K562 (cell line): ENCODE data around the gene CCL22. TPM values are rescaled to one million over a fixed set of nuclear protein-coding genes. Genes with fewer than 3 reads are reported as not detected.
"Not testable (repeated sequence)": the region's sequence is repeated elsewhere in the genome, so short reads cannot be mapped to it uniquely, and the experiment has no call there.

Experiments
- ATAC-seq: fragments of 200-7000 bp; cut with Tn5 transposase; 3 replicates; pipeline ENCODE4 v1.9.1; 2020; ENCODE audit warnings: moderate library complexity
- BruUV-seq: library from RNA; stranded (reverse); fragments of 400-500 nt; replicated peaks from 2 replicates; lab custom pipeline; 2021; lab: Mats Ljungman, UMichigan
- CTCF ChIA-PET: fragments of 300-600 bp; formaldehyde crosslinking; extraction: SDS; loops from one replicate; lab custom pipeline; 2021; ENCODE audit warnings: low intra/inter-chr PET ratio; lab: Yijun Ruan, JAX
- POLR2A ChIA-PET: fragments of 300-600, 350-650 bp; sonication (Branson Sonifier 250); formaldehyde crosslinking; extraction: SDS; loops from one replicate; lab custom pipeline; 2021; ENCODE audit warnings: antibody characterized with exemption, inconsistent platforms; lab: Yijun Ruan, JAX
- DNase-seq, 4 experiments: peaks; one replicate each; pipeline versions ENCODE4 v3.0.0 to v3.0.0-alpha.2; 2011 to 2018; ENCODE audit warnings: low spot score in 3 of 4, mixed read lengths in 3 of 4; ENCODE audit errors: extremely low read depth in 1 of 4
- FAIRE-seq: peaks from 2 replicates; lab custom pipeline; 2011; peaks lifted over from hg19 to GRCh38; lab: Jason Lieb, UNC
- H2AFZ ChIP-seq: 2 replicates; pipeline ENCODE4 v1.6.0; 2011; ENCODE audit warnings: low read depth, low read length, control low read depth, inconsistent platforms
- H3K27ac ChIP-seq: fragments of 200-600 bp; 3 replicates; pipeline ENCODE4 v1.8.0; 2011; ENCODE audit warnings: low read depth, mild to moderate bottlenecking, control low read depth, inconsistent platforms, low read length, moderate library complexity, mixed read lengths; ENCODE audit errors: extremely low read depth
- H3K27me3 ChIP-seq, 2 experiments: fragments of 300-600 bp in 1 of 2; 2 replicates in 1 of 2; 3 replicates in 1 of 2; pipeline versions ENCODE4 v1.6.0 to v1.8.0; 2011; ENCODE audit warnings: inconsistent platforms in 2 of 2, low read length in 2 of 2, mild to moderate bottlenecking in 1 of 2, mixed read lengths in 1 of 2, moderate library complexity in 1 of 2; ENCODE audit not compliant: control insufficient read depth in 2 of 2, insufficient read depth in 2 of 2
- H3K36me3 ChIP-seq: fragments of 300-600 bp; 3 replicates; pipeline ENCODE4 v1.8.0; 2011; ENCODE audit warnings: mild to moderate bottlenecking, low read length, inconsistent platforms; ENCODE audit not compliant: control insufficient read depth, insufficient read depth
- H3K4me1 ChIP-seq, 2 experiments: fragments of 200-600 bp in 1 of 2; replicated peaks in 1 of 2; 2 replicates in 1 of 2; 3 replicates in 1 of 2; pipeline versions ENCODE4 v1.5.1 to v1.8.0; 2011; ENCODE audit warnings: inconsistent platforms in 2 of 2, low read length in 2 of 2, mild to moderate bottlenecking in 1 of 2, mixed read lengths in 1 of 2, moderate library complexity in 1 of 2; ENCODE audit not compliant: control insufficient read depth in 2 of 2, insufficient read depth in 2 of 2
- H3K4me2 ChIP-seq: 2 replicates; pipeline ENCODE4 v1.6.1; 2011; ENCODE audit warnings: low read length, control low read depth, inconsistent platforms, mixed read lengths; ENCODE audit not compliant: insufficient read depth
- H3K4me3 ChIP-seq: fragments of 200-600 bp; sonication (generic), shearing (Covaris generic); 2 replicates; pipeline ENCODE4 v1.5.1; 2016; ENCODE audit warnings: control low read depth, inconsistent platforms
- H3K79me2 ChIP-seq: fragments of 200-600 bp; 3 replicates; pipeline ENCODE4 v1.8.0; 2011; ENCODE audit warnings: low read length, inconsistent platforms; ENCODE audit not compliant: control insufficient read depth, insufficient read depth
- H3K9ac ChIP-seq, 2 experiments: 2 replicates each; pipeline versions ENCODE4 v1.6.0 to v1.6.1; 2011; ENCODE audit warnings: low read depth in 2 of 2, low read length in 2 of 2, control low read depth in 1 of 2, inconsistent platforms in 1 of 2, mild to moderate bottlenecking in 1 of 2, mixed read lengths in 1 of 2; ENCODE audit not compliant: insufficient read depth in 1 of 2
- H3K9me1 ChIP-seq: one replicate; pipeline ENCODE4 v1.6.0; 2011; ENCODE audit warnings: inconsistent platforms, mild to moderate bottlenecking, low read length, moderate library complexity; ENCODE audit not compliant: control insufficient read depth, insufficient read depth
- H3K9me3 ChIP-seq: replicated peaks from 2 replicates; pipeline ENCODE4 v1.5.1; 2011; ENCODE audit warnings: low read depth, low read length, inconsistent platforms; ENCODE audit not compliant: control insufficient read depth, insufficient read depth
- H4K20me1 ChIP-seq: replicated peaks from 2 replicates; pipeline ENCODE4 v1.6.1; 2011; ENCODE audit warnings: low read length, inconsistent platforms, mixed read lengths; ENCODE audit not compliant: control insufficient read depth, insufficient read depth
- CBFA2T3 ChIP-seq: fragments of 450-650 bp; IDR thresholded peaks from 2 replicates; pipeline ENCODE4 v1.6.1; 2017
- REST ChIP-seq, 2 experiments: fragments of 450-650 bp; formaldehyde crosslinking in 1 of 2; IDR thresholded peaks; 2 replicates each; pipeline versions ENCODE4 v1.4.0 to v1.6.1; 2014 to 2020; ENCODE audit warnings: mild to moderate bottlenecking in 2 of 2, borderline replicate concordance in 1 of 2, low read depth in 1 of 2
- TCF3 ChIP-seq: sonication (generic); formaldehyde crosslinking; IDR thresholded peaks from 2 replicates; pipeline ENCODE4 v1.4.0; 2020; ENCODE audit warnings: mild to moderate bottlenecking, missing genetic modification reagents
- ZFX ChIP-seq: sonication (generic); formaldehyde crosslinking; IDR thresholded peaks from 2 replicates; pipeline ENCODE4 v1.8.0; 2022; ENCODE audit warnings: mild to moderate bottlenecking, missing genetic modification reagents, moderate library complexity
- WGBS: fragments of 100-300 bp; shearing (Covaris generic); methylation state at CpG from one replicate; pipeline ENCODE4 v1.1.6; 2016; ENCODE audit warnings: low coverage, mixed read lengths; ENCODE audit not compliant: insufficient coverage; ENCODE audit errors: missing lambda C conversion rate; 5-methylcytosine and 5-hydroxymethylcytosine counted together
- in situ Hi-C: fragments of 300-500 bp; cut with MboI; formaldehyde crosslinking; loops from 4 replicates; pipeline ENCODE4 v1.15.0; 2018; ENCODE audit warnings: inconsistent platforms, mixed read lengths
- intact Hi-C: fragments of 100-400 bp; cut with micrococcal nuclease; formaldehyde crosslinking; loops from 2 replicates; pipeline ENCODE4 v1.14.2; 2022
- polyA plus RNA-seq, 8 experiments: library from polyadenylated mRNA; depleted of rRNA in 4 of 8; stranded (reverse) in 5 of 8; unstranded in 3 of 8; fragments of >200 nt; fragmentation: Nextera tagmentation in 2 of 8; fragmentation: Illumina TruSeq in 1 of 8; extraction: Ambion mirVana in 2 of 8; extraction: Trizol in 1 of 8; gene quantifications; 2 replicates each; pipeline versions ENCODE4 v1.2.1 to v1.2.3, GENCODE V29; 2011 to 2014; ENCODE audit warnings: inconsistent platforms in 1 of 8, missing spikeins in 1 of 8
- total RNA-seq, 7 experiments: library from RNA; depleted of rRNA in 6 of 7; stranded (reverse); fragments of >200 nt in 6 of 7; fragmentation: Illumina TruSeq in 2 of 7; extraction: Trizol in 2 of 7; gene quantifications; 2 replicates each; pipeline versions ENCODE4 v1.2.1 to v1.2.3, GENCODE V29; 2011 to 2021; ENCODE audit warnings: low replicate concordance in 1 of 7

Gene CCL22
- total and polyA plus RNA-seq, 9 of the 15 experiments (the other 6 are each of a cell fraction or from before 2014, with no cell fraction given): 0.04 to 0.29 (median 0.06) TPM; not detected in 5

- POLR2A ChIA-PET, H2AFZ ChIP-seq: not testable (repeated sequence)
Observed at GRCh38 chr16:57397493-57397892, 38.9 kb downstream of the CCL22 start.

GRCh38 chr16:57401943-57402640, 43.5 kb downstream of the CCL22 start:
- H3K9ac ChIP-seq: no peak overlapping the region
- in situ Hi-C loops: no loop called here
- WGBS: 0% methylated on average over 7 of the region's 7 CpGs
- intact Hi-C loops: no loop called here
- no peaks in the 10 kb centered on the region for H3K36me3 ChIP-seq
- H3K4me1 ChIP-seq: no peaks in the 10 kb centered on the region
- no peak overlapping the region for H2AFZ ChIP-seq
- no peaks in the 10 kb centered on the region for H3K9me1 ChIP-seq
- no peaks in the 10 kb centered on the region for H4K20me1 ChIP-seq
- H3K27ac ChIP-seq: no peak overlapping the region
- DNase-seq: no peak
- POLR2A ChIA-PET: no interaction called here
- CTCF ChIA-PET: no interaction called here
- BruUV-seq: no TSS peak
- TF ChIP-seq ZFX (CRISPR knock-in tag): no peak
- peak; percentile 37 for TF ChIP-seq REST (IDR thresholded peaks at IDR 0.05; ENCODE audit: borderline replicate concordance)
- no peak for TF ChIP-seq REST (CRISPR knock-in tag; IDR thresholded peaks at IDR 0.05; ENCODE audit: low read depth)
- H3K9me3 ChIP-seq: no peaks in the 10 kb centered on the region
- H3K79me2 ChIP-seq: no peaks in the 10 kb centered on the region
- H3K4me3 ChIP-seq: no peak overlapping the region
- H3K4me2 ChIP-seq: no peak overlapping the region
- FAIRE-seq: no peak
- no peak for ATAC-seq
- H3K27me3 ChIP-seq: peaks cover 0 to 42% of the 10 kb centered on the region in 2 experiments; a peak in 3 of 5 replicates

More at GRCh38 chr16:57397493-57397892, 38.9 kb downstream of the CCL22 start:
- FAIRE-seq, ATAC-seq, H3K27ac ChIP-seq, H3K9me1 ChIP-seq, H4K20me1 ChIP-seq, H3K4me3 ChIP-seq, in situ Hi-C loops, BruUV-seq, H3K79me2 ChIP-seq, H3K4me1 ChIP-seq: not testable (repeated sequence)
- 5% methylated on average over 4 of the region's 4 CpGs for WGBS
- TF ChIP-seq TCF3 (CRISPR knock-in tag): peak; percentile 51; the same call in 1 of the 2 replicates
- peak; percentile 21; the same call in 1 of the 2 replicates for TF ChIP-seq CBFA2T3
- TF ChIP-seq, all 486 proteins: peak for 2; not testable (repeated sequence) for 484
- H3K27me3 ChIP-seq: peaks cover 0 to 45% of the 10 kb centered on the region in 2 experiments; a peak in 4 of 5 replicates
- intact Hi-C loops, H3K9ac ChIP-seq, H3K36me3 ChIP-seq, H3K4me2 ChIP-seq, DNase-seq, CTCF ChIA-PET, H3K9me3 ChIP-seq: not testable (repeated sequence)
